Astrocyte (in vitro differentiated cells and primary cell): ENCODE data around the gene SRSF5. TPM values are rescaled to one million over a fixed set of nuclear protein-coding genes. Genes with fewer than 3 reads are reported as not detected.

Experiments
- DNase-seq: peaks from one replicate; pipeline ENCODE4 v3.0.0-alpha.2; 2010; ENCODE audit warnings: low read depth
- FAIRE-seq: peaks from 2 replicates; lab custom pipeline; 2011; peaks lifted over from hg19 to GRCh38; lab: Jason Lieb, UNC
- H2AFZ ChIP-seq: 2 replicates; pipeline ENCODE4 v1.6.0; 2012; ENCODE audit warnings: low read depth, low read length, inconsistent platforms
- H3K27ac ChIP-seq: 2 replicates; pipeline ENCODE4 v1.5.1; 2011; ENCODE audit warnings: low read depth, low read length, inconsistent platforms
- H3K27me3 ChIP-seq: 2 replicates; pipeline ENCODE4 v1.6.0; 2011; ENCODE audit warnings: low read length, inconsistent platforms; ENCODE audit not compliant: insufficient read depth
- H3K36me3 ChIP-seq: 2 replicates; pipeline ENCODE4 v1.5.1; 2011; ENCODE audit warnings: low read length, inconsistent platforms; ENCODE audit not compliant: insufficient read depth
- H3K4me1 ChIP-seq: 2 replicates; pipeline ENCODE4 v1.5.1; 2011; ENCODE audit warnings: low read length, inconsistent platforms; ENCODE audit not compliant: insufficient read depth
- H3K4me2 ChIP-seq: 2 replicates; pipeline ENCODE4 v1.6.0; 2012; ENCODE audit warnings: low read length, inconsistent platforms
- H3K4me3 ChIP-seq: 2 replicates; pipeline ENCODE4 v1.5.1; 2011; ENCODE audit warnings: low read depth, mild to moderate bottlenecking, low read length, inconsistent platforms; ENCODE audit not compliant: insufficient read depth
- H3K79me2 ChIP-seq: 2 replicates; pipeline ENCODE4 v1.6.0; 2012; ENCODE audit warnings: mild to moderate bottlenecking, low read length, inconsistent platforms; ENCODE audit not compliant: insufficient read depth
- H3K9ac ChIP-seq: 2 replicates; pipeline ENCODE4 v1.6.0; 2012; ENCODE audit warnings: mild to moderate bottlenecking, low read length, inconsistent platforms
- H3K9me3 ChIP-seq: 2 replicates; pipeline ENCODE4 v1.5.1; 2012; ENCODE audit warnings: low read depth, mild to moderate bottlenecking, low read length, inconsistent platforms; ENCODE audit not compliant: insufficient read depth
- H4K20me1 ChIP-seq: 2 replicates; pipeline ENCODE4 v1.6.0; 2012; ENCODE audit warnings: low read length, inconsistent platforms; ENCODE audit not compliant: insufficient read depth
- H3K27ac Mint-ChIP-seq: one replicate; pipeline ENCODE4 v1.8.0; 2021; ENCODE audit warnings: mild to moderate bottlenecking, mixed read lengths; ENCODE audit not compliant: unreplicated experiment
- H3K27me3 Mint-ChIP-seq: one replicate; pipeline ENCODE4 v1.8.0; 2021; ENCODE audit warnings: low read depth, mixed read lengths; ENCODE audit not compliant: unreplicated experiment
- H3K36me3 Mint-ChIP-seq: one replicate; pipeline ENCODE4 v1.8.0; 2021; ENCODE audit warnings: low read depth, mixed read lengths; ENCODE audit not compliant: unreplicated experiment
- H3K4me1 Mint-ChIP-seq: one replicate; pipeline ENCODE4 v1.8.0; 2021; ENCODE audit warnings: low read depth, mixed read lengths; ENCODE audit not compliant: unreplicated experiment
- H3K4me3 Mint-ChIP-seq: one replicate; pipeline ENCODE4 v1.8.0; 2021; ENCODE audit warnings: mild to moderate bottlenecking, moderate library complexity, mixed read lengths; ENCODE audit not compliant: unreplicated experiment
- H3K9me3 Mint-ChIP-seq: one replicate; pipeline ENCODE4 v1.8.0; 2021; ENCODE audit warnings: mild to moderate bottlenecking, mixed read lengths; ENCODE audit not compliant: unreplicated experiment
- CTCF ChIP-seq: IDR thresholded peaks from 2 replicates; pipeline ENCODE4 v1.5.1; 2011; ENCODE audit warnings: low read depth, mild to moderate bottlenecking, inconsistent platforms, low read length, moderate library complexity; ENCODE audit not compliant: insufficient read depth
- EZH2 ChIP-seq: IDR thresholded peaks from 2 replicates; pipeline ENCODE4 v1.6.1; 2012; ENCODE audit warnings: mild to moderate bottlenecking, low read length, inconsistent platforms; ENCODE audit not compliant: insufficient read depth
- total RNA-seq: library from RNA; stranded (reverse); gene quantifications from 2 replicates; pipeline ENCODE4 v1.2.1, GENCODE V29; 2021

The SRSF5 gene
- total RNA-seq, 1 donor from 2014 or later, result 195 TPM

- Histone ChIP-seq H3K36me3 (peaks cover 43% of the 10 kb centered on the region), H3K27me3 (no peaks in the 10 kb centered on the region), H3K79me2 (peaks cover 12% of the 10 kb centered on the region), H3K4me2 (no peak overlapping the region), H3K9me3 (no peaks in the 10 kb centered on the region), H3K27ac (no peak overlapping the region), H2AFZ (no peak overlapping the region), H3K9ac (no peak overlapping the region), H3K4me3 (no peak overlapping the region), H3K4me1 (no peaks in the 10 kb centered on the region), H4K20me1 (peaks cover 55% of the 10 kb centered on the region)
- DNase-seq, result no peak
- H3K27ac Mint-ChIP-seq, result no peak overlapping the region
- no peaks in the 10 kb centered on the region for H3K27me3 Mint-ChIP-seq
- TF ChIP-seq EZH2, result no peak
- no peak for TF ChIP-seq CTCF
- peaks cover 5% of the 10 kb centered on the region for H3K4me1 Mint-ChIP-seq
- H3K36me3 Mint-ChIP-seq, result peaks cover 6% of the 10 kb centered on the region
- no peak for FAIRE-seq
- H3K9me3 Mint-ChIP-seq, result no peaks in the 10 kb centered on the region
- H3K4me3 Mint-ChIP-seq, result no peak overlapping the region
Measured at GRCh38 chr14:69779088-69779487, 12.1 kb downstream of the SRSF5 start.

DNA sequence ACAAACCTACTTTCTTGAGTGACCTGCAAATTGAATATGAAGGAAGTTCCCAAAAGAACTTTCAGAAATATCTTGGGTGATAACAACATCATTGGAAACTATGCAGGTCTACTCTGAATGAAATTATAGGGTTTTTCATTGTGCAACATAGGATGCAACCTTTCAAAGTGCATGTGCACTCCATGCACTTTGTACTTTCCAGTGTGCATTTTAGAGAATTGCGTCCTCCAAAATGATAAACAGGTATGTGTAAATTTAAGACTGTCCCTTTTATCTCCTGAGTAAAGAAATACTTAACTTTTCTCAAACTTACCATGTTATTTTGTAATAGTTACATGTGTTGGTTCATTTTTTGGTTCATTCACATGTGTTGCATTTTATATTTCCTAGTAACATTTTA is 13.2 kb downstream of the SRSF5 start:
- no peak overlapping the region for H3K9ac ChIP-seq
- peaks cover 36% of the 10 kb centered on the region for H3K36me3 ChIP-seq
- H2AFZ ChIP-seq, result no peak overlapping the region
- no peak overlapping the region for H3K27ac Mint-ChIP-seq
- no peaks in the 10 kb centered on the region for H3K9me3 ChIP-seq
- no peaks in the 10 kb centered on the region for H3K4me1 ChIP-seq
- H3K79me2 ChIP-seq, result peaks cover 12% of the 10 kb centered on the region
- no peak for FAIRE-seq
- TF ChIP-seq CTCF (no peak), EZH2 (no peak)
- H3K4me3 ChIP-seq, result no peak overlapping the region
- no peaks in the 10 kb centered on the region for H3K27me3 Mint-ChIP-seq
- H4K20me1 ChIP-seq, result peaks cover 48% of the 10 kb centered on the region
- no peak overlapping the region for H3K4me2 ChIP-seq
- H3K36me3 Mint-ChIP-seq, result peaks cover 6% of the 10 kb centered on the region
- no peaks in the 10 kb centered on the region for H3K9me3 Mint-ChIP-seq
- H3K27me3 ChIP-seq, result no peaks in the 10 kb centered on the region
- no peak overlapping the region for H3K27ac ChIP-seq
- no peak for DNase-seq
- H3K4me3 Mint-ChIP-seq, result no peak overlapping the region
- H3K4me1 Mint-ChIP-seq, result peaks cover 5% of the 10 kb centered on the region

DNA sequence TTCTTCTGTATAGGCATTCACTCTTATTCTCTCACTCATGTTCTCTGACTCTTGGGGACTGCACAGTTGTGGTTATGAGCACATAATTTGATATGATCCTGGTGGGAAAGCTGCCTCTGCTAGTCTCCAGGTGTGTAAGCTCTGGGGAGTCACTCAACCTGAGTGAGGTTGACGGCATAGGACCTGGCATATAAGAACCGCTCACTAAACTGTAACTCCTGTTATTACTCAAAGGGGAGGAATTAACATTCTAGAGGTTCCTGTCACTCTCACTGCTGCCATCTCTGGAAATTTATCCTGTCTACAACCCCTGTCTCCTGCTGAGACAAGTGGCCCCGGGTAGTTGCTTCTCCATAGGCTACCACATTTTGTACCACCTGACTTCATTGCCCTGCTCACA is 14.0 kb downstream of the SRSF5 start:
- peaks cover 6% of the 10 kb centered on the region for H3K36me3 Mint-ChIP-seq
- H3K4me3 Mint-ChIP-seq, result no peak overlapping the region
- H3K4me1 ChIP-seq, result no peaks in the 10 kb centered on the region
- peaks cover 7% of the 10 kb centered on the region for H3K79me2 ChIP-seq
- TF ChIP-seq EZH2 (no peak), CTCF (no peak)
- peaks cover 5% of the 10 kb centered on the region for H3K4me1 Mint-ChIP-seq
- H3K36me3 ChIP-seq, result peaks cover 29% of the 10 kb centered on the region
- no peak overlapping the region for H2AFZ ChIP-seq
- H3K27ac Mint-ChIP-seq, result no peak overlapping the region
- no peaks in the 10 kb centered on the region for H3K27me3 Mint-ChIP-seq
- no peaks in the 10 kb centered on the region for H3K27me3 ChIP-seq
- FAIRE-seq, result no peak
- no peaks in the 10 kb centered on the region for H3K9me3 Mint-ChIP-seq
- no peak overlapping the region for H3K4me2 ChIP-seq
- H3K27ac ChIP-seq, result no peak overlapping the region
- no peak overlapping the region for H3K4me3 ChIP-seq
- no peak overlapping the region for H3K9ac ChIP-seq
- no peaks in the 10 kb centered on the region for H3K9me3 ChIP-seq
- H4K20me1 ChIP-seq, result peaks cover 42% of the 10 kb centered on the region
- DNase-seq, result no peak
